GM12878 (cell line): ENCODE results near the gene MARVELD1. TPM values are rescaled to one million over a fixed set of nuclear protein-coding genes. Genes with fewer than 3 reads are reported as not detected.

Experiments
- ATAC-seq: fragments of 200-7000 bp; cut with Tn5 transposase; 3 replicates; pipeline ENCODE4 v1.9.1; 2020; ENCODE audit warnings: mild to moderate bottlenecking, moderate library complexity
- BruUV-seq: library from RNA; stranded (reverse); fragments of 400-500 nt; replicated peaks from 2 replicates; lab custom pipeline; 2021; lab: Mats Ljungman, UMichigan
- CTCF ChIA-PET: fragments of 300-600 bp; sonication (Branson Sonifier 250); formaldehyde crosslinking; extraction: SDS; loops from one replicate; lab custom pipeline; 2021; ENCODE audit warnings: inconsistent platforms; lab: Yijun Ruan, JAX
- POLR2A ChIA-PET: fragments of 350-600 bp; formaldehyde crosslinking; extraction: SDS; loops from one replicate; lab custom pipeline; 2021; ENCODE audit warnings: inconsistent platforms; lab: Charles Lee
- RAD21 ChIA-PET: fragments of 300-600 bp; sonication (Branson Sonifier 250); formaldehyde crosslinking; loops from one replicate; lab custom pipeline; 2023; ENCODE audit warnings: antibody characterized with exemption; ENCODE audit not compliant: unreplicated experiment; lab: Charles Lee
- SMC1A ChIA-PET: fragments of 300-600 bp; sonication (Branson Sonifier 250); formaldehyde crosslinking; loops from one replicate; lab custom pipeline; 2023; ENCODE audit not compliant: unreplicated experiment, uncharacterized antibody; lab: Charles Lee
- DNase-seq: peaks from one replicate; pipeline ENCODE4 v3.0.0-alpha.2; 2011; ENCODE audit warnings: low read depth, low spot score
- FAIRE-seq: peaks from 3 replicates; lab custom pipeline; 2011; peaks lifted over from hg19 to GRCh38; lab: Jason Lieb, UNC
- H2AFZ ChIP-seq: 2 replicates; pipeline ENCODE4 v1.6.0; 2011; ENCODE audit warnings: low read depth, low read length, control low read depth; ENCODE audit not compliant: control insufficient read depth
- H3K27ac ChIP-seq: 2 replicates; pipeline ENCODE4 v1.5.1; 2011; ENCODE audit warnings: control low read depth; ENCODE audit not compliant: control insufficient read depth, insufficient read depth
- H3K27me3 ChIP-seq, 2 experiments: replicated peaks in 1 of 2; 2 replicates each; pipeline versions ENCODE4 v1.6.0 to v1.6.1; 2011; ENCODE audit warnings: low read length in 1 of 2; ENCODE audit not compliant: control insufficient read depth in 2 of 2, insufficient read depth in 2 of 2
- H3K36me3 ChIP-seq, 2 experiments: 2 replicates each; pipeline ENCODE4 v1.5.1; 2011; ENCODE audit warnings: low read length in 1 of 2; ENCODE audit not compliant: control insufficient read depth in 2 of 2, insufficient read depth in 2 of 2
- H3K4me1 ChIP-seq: 2 replicates; pipeline ENCODE4 v1.6.1; 2011; ENCODE audit warnings: mild to moderate bottlenecking, low read length, moderate library complexity, mixed read lengths; ENCODE audit not compliant: control insufficient read depth, insufficient read depth
- H3K4me2 ChIP-seq: 2 replicates; pipeline ENCODE4 v1.6.0; 2011; ENCODE audit warnings: control low read depth; ENCODE audit not compliant: control insufficient read depth, insufficient read depth
- H3K4me3 ChIP-seq: fragments of 200-600 bp; sonication (generic); 2 replicates; pipeline ENCODE4 v1.5.1; 2016
- H3K79me2 ChIP-seq: 2 replicates; pipeline ENCODE4 v1.6.0; 2011; ENCODE audit warnings: low read length; ENCODE audit not compliant: control insufficient read depth, insufficient read depth
- H3K9ac ChIP-seq: 2 replicates; pipeline ENCODE4 v1.8.0; 2011; ENCODE audit warnings: low read length, control low read depth, mixed read lengths; ENCODE audit not compliant: control insufficient read depth, insufficient read depth
- H3K9me3 ChIP-seq: replicated peaks from 3 replicates; pipeline ENCODE4 v1.5.1; 2011; ENCODE audit warnings: mild to moderate bottlenecking, low read length; ENCODE audit not compliant: control insufficient read depth, insufficient read depth
- H4K20me1 ChIP-seq: 2 replicates; pipeline ENCODE4 v1.6.0; 2011; ENCODE audit not compliant: control insufficient read depth, insufficient read depth
- ATF7 ChIP-seq: fragments of 450-650 bp; IDR thresholded peaks from 2 replicates; pipeline ENCODE4 v1.6.1; 2016; ENCODE audit warnings: low read depth, mild to moderate bottlenecking
- CREM ChIP-seq: IDR thresholded peaks from 2 replicates; pipeline ENCODE4 v1.6.1; 2014; ENCODE audit warnings: antibody characterized with exemption, low read depth
- E2F4 ChIP-seq: IDR thresholded peaks from 2 replicates; pipeline ENCODE4 v1.6.1; 2012; ENCODE audit warnings: low read depth, low read length, improper control_type of control experiment
- ETV6 ChIP-seq, 2 experiments: fragments of 450-650 bp in 1 of 2; IDR thresholded peaks in 1 of 2; conservative IDR thresholded peaks in 1 of 2; 2 replicates each; pipeline ENCODE4 v1.6.1; 2014; ENCODE audit warnings: antibody characterized with exemption in 1 of 2, borderline replicate concordance in 1 of 2, low read depth in 1 of 2, mild to moderate bottlenecking in 1 of 2, moderate library complexity in 1 of 2
- IRF5 ChIP-seq: fragments of 450-650 bp; IDR thresholded peaks from 2 replicates; pipeline ENCODE4 v1.6.1; 2017; ENCODE audit warnings: borderline replicate concordance
- JUNB ChIP-seq: IDR thresholded peaks from 2 replicates; pipeline ENCODE4 v1.6.1; 2016; ENCODE audit warnings: antibody characterized with exemption, mild to moderate bottlenecking
- POLR2AphosphoS5 ChIP-seq: IDR thresholded peaks from 2 replicates; pipeline ENCODE4 v1.6.1; 2011; ENCODE audit warnings: mild to moderate bottlenecking, low read length, inconsistent platforms
- RBBP5 ChIP-seq: fragments of 200-600 bp; sonication (generic); conservative IDR thresholded peaks from 2 replicates; pipeline ENCODE4 v1.6.1; 2016
- SMAD5 ChIP-seq: IDR thresholded peaks from 2 replicates; pipeline ENCODE4 v1.6.1; 2016; ENCODE audit warnings: antibody characterized with exemption, low read depth
- ZBTB11 ChIP-seq: fragments of 450-650 bp; formaldehyde crosslinking; IDR thresholded peaks from 2 replicates; pipeline ENCODE4 v1.5.0; 2022; ENCODE audit warnings: mild to moderate bottlenecking, missing genetic modification characterization
- ZBTB40 ChIP-seq: fragments of 450-650 bp; IDR thresholded peaks from 2 replicates; pipeline ENCODE4 v1.6.1; 2016; ENCODE audit warnings: mild to moderate bottlenecking, moderate library complexity, borderline replicate concordance
- WGBS: methylation state at CpG from one replicate; pipeline ENCODE4 v1.1.6; 2016; ENCODE audit warnings: low lambda C conversion rate; ENCODE audit not compliant: insufficient replicate concordance, insufficient coverage; ENCODE audit errors: missing lambda C conversion rate; 5-methylcytosine and 5-hydroxymethylcytosine counted together
- in situ Hi-C: fragments of 300-500 bp; cut with MboI; formaldehyde crosslinking; loops from 9 replicates; pipeline ENCODE4 v1.14.3; 2018; ENCODE audit warnings: mixed read lengths
- intact Hi-C: fragments of 100-400 bp; cut with micrococcal nuclease; formaldehyde crosslinking; loops from one replicate; pipeline ENCODE4 v1.14.2; 2022; ENCODE audit not compliant: unreplicated experiment
- polyA plus RNA-seq, 11 experiments: library from polyadenylated mRNA; depleted of rRNA in 4 of 11; unstranded in 6 of 11; stranded (reverse) in 5 of 11; fragments of >200 nt; fragmentation: Nextera tagmentation in 4 of 11; fragmentation: Illumina TruSeq in 1 of 11; extraction: Ambion mirVana in 4 of 11; extraction: Trizol in 1 of 11; gene quantifications; 1 replicate in 1 of 11; 2 replicates in 10 of 11; pipeline versions ENCODE4 v1.2.1 to v1.2.3, GENCODE V29; 2011 to 2016; ENCODE audit warnings: inconsistent platforms in 2 of 11, missing spikeins in 2 of 11, low read depth in 1 of 11
- total RNA-seq, 4 experiments: library from RNA; depleted of rRNA in 3 of 4; stranded (reverse); fragments of >200 nt in 3 of 4; fragmentation: Illumina TruSeq in 1 of 4; extraction: Trizol in 1 of 4; gene quantifications; 2 replicates each; pipeline versions ENCODE4 v1.2.1 to v1.2.3, GENCODE V29; 2013 to 2021

MARVELD1 gene
- total and polyA plus RNA-seq, 10 of the 15 experiments (the other 5 are each of a cell fraction or from before 2014, with no cell fraction given): 0.54 to 8.4 (median 3.2) TPM

GRCh38 chr10:97704341-97704740, 9.2 kb upstream of the MARVELD1 start (continued):
- no peak for TF ChIP-seq ZBTB11 (CRISPR knock-in tag)
- TF ChIP-seq ETV6 (conservative IDR thresholded peaks at IDR 0.05 in 1 of 2, IDR thresholded peaks at IDR 0.05 in 1 of 2; ENCODE audit: borderline replicate concordance in 1 of 2, low read depth in 1 of 2): no peak
- no peak for TF ChIP-seq E2F4
- TF ChIP-seq, all 136 proteins: peak for 0

GRCh38 chr10:97705006-97705670, 8.4 kb upstream of the MARVELD1 start:
- ChIA-PET POLR2A (interaction anchor here (0.6 kb wide), 1 partner anchor 28 kb away, joined by 3 read pairs; no protein-coding TSS in a partner anchor), SMC1A (interaction anchor here (1.1 to 6.4 kb wide), 3 partner anchors 21 to 31 kb away, joined by 3 to 38 read pairs (median 4); partner anchors contain the start of genes AVPI1 and ZFYVE27), CTCF (interaction anchor here (2.1 to 14.9 kb wide), 3 partner anchors 18 to 39 kb away, joined by 8 to 416 read pairs (median 115); partner anchors contain the start of genes AVPI1 and ZFYVE27), RAD21 (interaction anchor here (0.5 to 1.8 kb wide), 3 partner anchors 23 to 31 kb away, joined by 3 to 4 read pairs (median 3); no protein-coding TSS in a partner anchor)
- BruUV-seq: no TSS peak
- H3K27ac ChIP-seq: no peak overlapping the region
- no peaks in the 10 kb centered on the region for H3K36me3 ChIP-seq
- no peak overlapping the region for H3K4me2 ChIP-seq
- H3K9ac ChIP-seq: no peak overlapping the region
- no peak overlapping the region for H2AFZ ChIP-seq
- ATAC-seq (no peak), DNase-seq (no peak), FAIRE-seq (no peak)
- no peaks in the 10 kb centered on the region for H3K4me1 ChIP-seq
- in situ Hi-C loops (no loop called here), intact Hi-C loops (loop anchor here (5.0 to 10.0 kb wide), 2 partner anchors 162 to 340 kb away; no protein-coding TSS in a partner anchor)
- no peaks in the 10 kb centered on the region for H3K9me3 ChIP-seq
- no peaks in the 10 kb centered on the region for H4K20me1 ChIP-seq
- no peak overlapping the region for H3K4me3 ChIP-seq
- H3K27me3 ChIP-seq: no peaks in the 10 kb centered on the region; a peak in 2 of 4 replicates
- 7% methylated on average over 3 of the region's 3 CpGs for WGBS
- no peaks in the 10 kb centered on the region for H3K79me2 ChIP-seq
- no peak for TF ChIP-seq IRF5
- no peak for TF ChIP-seq CREM
- TF ChIP-seq POLR2AphosphoS5: no peak
- TF ChIP-seq ZBTB40: no peak
- no peak for TF ChIP-seq ATF7
- no peak for TF ChIP-seq SMAD5
- TF ChIP-seq JUNB: no peak
- no peak for TF ChIP-seq RBBP5
